GM12874 (cell line): ENCODE data around the gene GDA.

Source experiments
- TF ChIP-seq, protein P1 (sequence below): IDR thresholded peaks from 2 replicates; pipeline ENCODE4 v1.5.1; 2011; ENCODE audit warnings: low read depth, mild to moderate bottlenecking, control low read depth, low read length, moderate library complexity; ENCODE audit not compliant: insufficient read depth

Gene GDA

GRCh38 chr9:72165326-72165725, 16.1 kb downstream of the GDA start:
- TF ChIP-seq, protein P1, sequence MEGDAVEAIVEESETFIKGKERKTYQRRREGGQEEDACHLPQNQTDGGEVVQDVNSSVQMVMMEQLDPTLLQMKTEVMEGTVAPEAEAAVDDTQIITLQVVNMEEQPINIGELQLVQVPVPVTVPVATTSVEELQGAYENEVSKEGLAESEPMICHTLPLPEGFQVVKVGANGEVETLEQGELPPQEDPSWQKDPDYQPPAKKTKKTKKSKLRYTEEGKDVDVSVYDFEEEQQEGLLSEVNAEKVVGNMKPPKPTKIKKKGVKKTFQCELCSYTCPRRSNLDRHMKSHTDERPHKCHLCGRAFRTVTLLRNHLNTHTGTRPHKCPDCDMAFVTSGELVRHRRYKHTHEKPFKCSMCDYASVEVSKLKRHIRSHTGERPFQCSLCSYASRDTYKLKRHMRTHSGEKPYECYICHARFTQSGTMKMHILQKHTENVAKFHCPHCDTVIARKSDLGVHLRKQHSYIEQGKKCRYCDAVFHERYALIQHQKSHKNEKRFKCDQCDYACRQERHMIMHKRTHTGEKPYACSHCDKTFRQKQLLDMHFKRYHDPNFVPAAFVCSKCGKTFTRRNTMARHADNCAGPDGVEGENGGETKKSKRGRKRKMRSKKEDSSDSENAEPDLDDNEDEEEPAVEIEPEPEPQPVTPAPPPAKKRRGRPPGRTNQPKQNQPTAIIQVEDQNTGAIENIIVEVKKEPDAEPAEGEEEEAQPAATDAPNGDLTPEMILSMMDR: no peak

- TF ChIP-seq, protein P1: no peak
Measured at GRCh38 chr9:72165821-72166547, 16.7 kb downstream of the GDA start.

- TF ChIP-seq, protein P1: no peak
Measured at GRCh38 chr9:72168075-72168474, 18.8 kb downstream of the GDA start.

DNA sequence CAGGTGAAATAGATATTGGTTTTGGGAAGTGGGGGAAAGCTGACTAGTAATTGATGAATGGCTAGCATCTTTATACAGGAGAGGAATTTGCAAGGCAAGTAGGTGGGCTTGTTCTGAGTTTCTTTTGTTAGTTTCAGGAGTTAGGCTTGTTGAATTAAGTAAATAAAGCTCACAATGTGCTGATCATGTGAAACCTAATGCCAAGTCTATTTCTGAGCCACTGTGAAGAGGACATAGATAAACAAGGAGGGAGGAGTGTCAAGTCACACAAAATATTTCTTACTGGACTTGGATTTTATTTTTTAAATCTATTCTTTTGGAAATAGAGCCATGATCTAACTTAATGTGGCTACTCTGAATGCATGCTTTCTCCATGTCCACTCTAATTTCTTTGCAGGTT, 19.9 kb downstream of the GDA start:
- TF ChIP-seq, protein P1: no peak

GRCh38 chr9:72173080-72173479, 23.8 kb downstream of the GDA start:
- TF ChIP-seq, protein P1: no peak

- TF ChIP-seq, protein P1: no peak
Measured at GRCh38 chr9:72185561-72185960, 36.3 kb downstream of the GDA start.

DNA sequence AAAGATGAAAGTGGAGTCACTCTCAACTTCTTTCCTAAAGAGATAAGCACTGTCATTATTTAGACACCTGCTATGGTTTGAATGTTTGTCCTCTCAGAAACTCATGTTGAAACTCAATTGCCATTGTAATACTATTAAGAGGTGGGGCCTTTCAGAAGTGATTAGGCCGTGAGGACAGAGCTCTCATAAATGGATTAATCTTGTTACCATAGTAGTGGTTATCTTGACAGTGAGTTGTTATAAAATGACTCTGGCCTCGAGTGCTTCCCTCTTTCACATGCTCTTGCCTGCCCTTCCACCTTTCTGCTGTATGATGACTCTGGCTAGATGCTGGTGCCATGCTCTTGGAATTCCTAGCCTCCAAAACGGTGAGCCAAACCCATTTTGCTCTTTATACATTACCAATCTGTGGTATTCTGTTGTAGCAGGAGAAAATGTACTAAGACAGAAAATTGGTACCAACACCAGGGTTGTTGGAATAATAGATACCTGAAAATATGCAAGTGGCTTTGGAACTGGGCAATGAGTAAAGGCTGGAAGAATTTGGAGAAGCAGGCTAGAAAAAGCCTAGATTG, 38.0 kb downstream of the GDA start:
- TF ChIP-seq, protein P1: no peak
